ENCODE measurements around the gene INTS11. TPM values are rescaled to one million over a fixed set of nuclear protein-coding genes. Genes with fewer than 3 reads are reported as not detected.

Gene INTS11
- total and polyA plus RNA-seq, 7 experiments from 2014 or later = 62.8 to 187 (median 134) TPM

DNA sequence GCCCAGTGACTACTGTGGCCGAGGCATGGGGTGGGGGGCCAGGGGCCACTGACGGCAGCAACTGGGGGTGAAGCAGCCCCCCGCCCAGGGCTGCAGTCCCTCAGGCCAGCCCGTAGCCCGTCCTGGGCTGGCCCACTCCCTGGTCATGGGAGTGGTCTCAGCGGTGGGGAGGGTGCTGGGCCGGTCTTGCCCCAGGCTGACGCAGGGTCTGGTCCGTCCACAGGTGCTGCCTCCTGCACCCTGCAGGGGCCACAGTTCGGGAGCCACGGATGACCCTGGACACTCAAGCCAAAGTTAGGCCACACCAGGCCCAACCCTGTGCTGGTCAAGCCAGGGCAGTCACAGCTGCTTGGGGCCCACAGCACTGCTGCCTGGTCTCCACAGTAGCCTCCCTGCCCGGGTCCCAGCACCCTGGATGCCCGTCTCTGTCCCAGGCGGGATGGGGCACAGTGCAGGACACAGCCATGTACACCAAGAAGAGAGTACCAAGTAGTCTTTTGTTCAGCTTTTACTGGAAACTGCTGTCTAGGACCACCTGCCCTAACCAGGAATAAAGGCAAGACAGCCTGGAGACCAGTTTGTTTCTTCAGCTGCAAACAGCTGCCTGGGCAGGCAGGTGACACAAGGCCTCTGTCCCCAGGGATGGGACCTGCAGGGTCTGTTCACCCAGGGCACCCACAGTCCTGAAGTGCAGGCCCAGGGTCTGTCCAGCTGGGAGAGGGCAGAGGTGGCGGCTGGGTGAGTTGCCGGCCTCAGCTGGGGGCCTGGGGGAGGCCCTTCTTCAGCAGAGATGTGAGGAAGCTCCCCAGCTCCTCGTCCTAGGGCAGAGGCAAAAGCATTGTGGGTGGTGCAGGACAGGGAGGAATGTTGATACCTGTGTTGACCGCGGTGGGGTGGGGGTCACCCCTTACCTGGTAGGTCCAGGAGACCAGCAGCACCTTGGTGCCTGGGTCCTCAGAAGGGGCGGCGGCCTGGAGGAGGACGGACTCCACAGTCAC is 13.1 kb downstream of the INTS11 start:
- Histone ChIP-seq H3K9me3 (ENCODE audit: control insufficient read depth in 2 of 3, low read length in 3 of 3) (no peaks in the 10 kb centered on the region), H3K4me1 (ENCODE audit: control insufficient read depth in 2 of 2, insufficient read depth in 2 of 2, low read length in 2 of 2) (peaks cover 15 to 17% of the 10 kb centered on the region in 2 donors), H3K4me3 (ENCODE audit: low read length) (no peak overlapping the region), H3K36me3 (ENCODE audit: control insufficient read depth in 2 of 3, insufficient read depth in 3 of 3, low read length in 3 of 3) (peaks cover 0 to 51% (median 4%) of the 10 kb centered on the region in 3 experiments), H3K27me3 (ENCODE audit: control insufficient read depth in 2 of 2, insufficient read depth in 2 of 2, low read length in 2 of 2) (no peaks in the 10 kb centered on the region), H3K27ac (ENCODE audit: low read depth, low read length) (no peak overlapping the region)
- ChIA-PET POLR2A (interaction anchor here (1.4 kb wide), 1 partner anchor 12 kb away, joined by 3 read pairs; no protein-coding TSS in a partner anchor), CTCF (no interaction called here)
- Mint-ChIP-seq H3K4me3 (peak overlapping the region in 1 of 10 donors; percentile 91), H3K27me3 (no peaks in the 10 kb centered on the region), H3K36me3 (peaks cover 0 to 6% (median 0%) of the 10 kb centered on the region in 5 donors), H3K4me1 (peaks cover 5 to 12% (median 8%) of the 10 kb centered on the region in 7 donors), H3K27ac (peak overlapping the region in 1 of 9 donors; percentile 63), H3K9me3 (peaks cover 0 to 2% (median 0%) of the 10 kb centered on the region in 11 donors)
- DNase-seq = no peak
- intact Hi-C loops (cut with micrococcal nuclease) = no loop called here
- no peak for ATAC-seq

DNA sequence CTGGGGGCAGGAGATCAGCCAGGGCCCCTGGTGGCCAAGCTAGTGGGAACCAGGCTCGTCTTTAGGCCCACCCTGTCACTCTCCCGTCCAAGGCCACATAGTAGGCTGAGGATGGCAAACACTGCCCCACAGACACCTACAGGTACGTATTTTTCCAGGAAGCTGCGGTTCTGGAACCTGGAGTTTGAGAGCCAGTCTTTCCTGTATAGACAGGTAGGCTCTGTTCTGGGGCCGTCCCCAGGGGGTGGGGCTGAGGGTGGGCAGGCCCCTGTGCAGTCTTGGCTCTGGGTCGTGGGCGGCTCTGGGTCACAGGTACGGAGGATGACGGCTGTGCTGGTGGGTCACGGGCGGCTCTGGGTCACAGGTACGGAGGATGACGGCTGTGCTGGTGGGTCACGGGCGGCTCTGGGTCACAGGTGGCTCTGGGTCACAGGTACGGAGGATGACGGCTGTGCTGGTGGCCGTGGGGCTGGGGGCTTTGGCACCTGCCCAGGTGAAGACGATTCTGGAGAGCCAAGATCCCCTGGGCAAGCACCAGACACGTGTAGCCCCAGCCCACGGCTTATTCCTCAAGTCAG is 13.9 kb downstream of the INTS11 start:
- ChIA-PET CTCF (no interaction called here), POLR2A (interaction anchor here (1.4 to 1.6 kb wide), 2 partner anchors 11 to 15 kb away, joined by 3 to 5 read pairs; partner anchors contain the start of genes CPTP and INTS11)
- intact Hi-C loops (cut with micrococcal nuclease) = no loop called here
- Mint-ChIP-seq H3K4me3 (peak overlapping the region in 6 of 10 donors; percentile 21 to 91 (median 46)), H3K9me3 (peaks cover 0 to 2% (median 0%) of the 10 kb centered on the region in 11 donors), H3K36me3 (peaks cover 0 to 6% (median 0%) of the 10 kb centered on the region in 5 donors), H3K27ac (peak overlapping the region in 4 of 9 donors; percentile 13 to 67 (median 50)), H3K4me1 (peaks cover 11 to 18% (median 15%) of the 10 kb centered on the region in 7 donors), H3K27me3 (no peaks in the 10 kb centered on the region)
- H3K4me3 ChIP-seq (ENCODE audit: low read length) = no peak overlapping the region
- no peaks in the 10 kb centered on the region for H3K9me3 ChIP-seq (ENCODE audit: control insufficient read depth in 2 of 3, low read length in 3 of 3)
- no peak for ATAC-seq
- DNase-seq = no peak
- peaks cover 22 to 23% of the 10 kb centered on the region in 2 donors for H3K4me1 ChIP-seq (ENCODE audit: control insufficient read depth in 2 of 2, insufficient read depth in 2 of 2, low read length in 2 of 2)
- peaks cover 0 to 51% (median 4%) of the 10 kb centered on the region in 3 experiments for H3K36me3 ChIP-seq (ENCODE audit: control insufficient read depth in 2 of 3, insufficient read depth in 3 of 3, low read length in 3 of 3)
- H3K27me3 ChIP-seq (ENCODE audit: control insufficient read depth in 2 of 2, insufficient read depth in 2 of 2, low read length in 2 of 2) = no peaks in the 10 kb centered on the region
- H3K27ac ChIP-seq (ENCODE audit: low read depth, low read length) = peak overlapping the region; percentile 90

DNA sequence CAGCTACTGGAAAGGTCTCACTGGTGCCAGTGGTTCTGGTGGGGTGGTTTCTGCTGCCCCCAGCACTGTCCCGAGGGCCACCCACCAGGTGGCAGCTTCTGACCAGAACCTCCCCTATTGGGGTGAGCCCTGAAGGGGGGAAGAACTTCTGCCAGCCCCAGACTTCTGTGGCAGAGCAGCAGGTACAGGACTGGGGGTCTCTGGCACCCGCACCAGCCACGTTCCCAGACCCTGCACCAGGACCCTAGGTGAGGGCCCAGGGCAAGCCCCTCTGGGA is 14.4 kb downstream of the INTS11 start:
- H3K4me3 Mint-ChIP-seq = peak overlapping the region in 5 of 10 donors; percentile 1 to 91 (median 34)
- H3K36me3 Mint-ChIP-seq = peaks cover 0 to 6% (median 0%) of the 10 kb centered on the region in 5 donors
- ChIA-PET CTCF (no interaction called here), POLR2A (interaction anchor here (0.8 to 1.6 kb wide), 4 partner anchors 9 to 65 kb away, joined by 3 to 5 read pairs (median 4); partner anchors contain the start of genes AURKAIP1, CPTP and INTS11)
- Histone ChIP-seq H3K27me3 (ENCODE audit: control insufficient read depth in 2 of 2, insufficient read depth in 2 of 2, low read length in 2 of 2) (no peaks in the 10 kb centered on the region), H3K36me3 (ENCODE audit: control insufficient read depth in 2 of 3, insufficient read depth in 3 of 3, low read length in 3 of 3) (peaks cover 0 to 48% (median 4%) of the 10 kb centered on the region in 3 experiments), H3K4me3 (ENCODE audit: low read length) (no peak overlapping the region), H3K27ac (ENCODE audit: low read depth, low read length) (peak overlapping the region; percentile 90), H3K4me1 (ENCODE audit: control insufficient read depth in 2 of 2, insufficient read depth in 2 of 2, low read length in 2 of 2) (peaks cover 25 to 26% of the 10 kb centered on the region in 2 donors), H3K9me3 (ENCODE audit: control insufficient read depth in 2 of 3, low read length in 3 of 3) (no peaks in the 10 kb centered on the region)
- H3K9me3 Mint-ChIP-seq = peaks cover 0 to 2% (median 0%) of the 10 kb centered on the region in 11 donors
- DNase-seq (no peak), ATAC-seq (no peak)
- no peaks in the 10 kb centered on the region for H3K27me3 Mint-ChIP-seq
- intact Hi-C loops (cut with micrococcal nuclease) = no loop called here
- peak overlapping the region in 2 of 9 donors; percentile 33 to 63 for H3K27ac Mint-ChIP-seq
- H3K4me1 Mint-ChIP-seq = peaks cover 11 to 22% (median 17%) of the 10 kb centered on the region in 7 donors

DNA sequence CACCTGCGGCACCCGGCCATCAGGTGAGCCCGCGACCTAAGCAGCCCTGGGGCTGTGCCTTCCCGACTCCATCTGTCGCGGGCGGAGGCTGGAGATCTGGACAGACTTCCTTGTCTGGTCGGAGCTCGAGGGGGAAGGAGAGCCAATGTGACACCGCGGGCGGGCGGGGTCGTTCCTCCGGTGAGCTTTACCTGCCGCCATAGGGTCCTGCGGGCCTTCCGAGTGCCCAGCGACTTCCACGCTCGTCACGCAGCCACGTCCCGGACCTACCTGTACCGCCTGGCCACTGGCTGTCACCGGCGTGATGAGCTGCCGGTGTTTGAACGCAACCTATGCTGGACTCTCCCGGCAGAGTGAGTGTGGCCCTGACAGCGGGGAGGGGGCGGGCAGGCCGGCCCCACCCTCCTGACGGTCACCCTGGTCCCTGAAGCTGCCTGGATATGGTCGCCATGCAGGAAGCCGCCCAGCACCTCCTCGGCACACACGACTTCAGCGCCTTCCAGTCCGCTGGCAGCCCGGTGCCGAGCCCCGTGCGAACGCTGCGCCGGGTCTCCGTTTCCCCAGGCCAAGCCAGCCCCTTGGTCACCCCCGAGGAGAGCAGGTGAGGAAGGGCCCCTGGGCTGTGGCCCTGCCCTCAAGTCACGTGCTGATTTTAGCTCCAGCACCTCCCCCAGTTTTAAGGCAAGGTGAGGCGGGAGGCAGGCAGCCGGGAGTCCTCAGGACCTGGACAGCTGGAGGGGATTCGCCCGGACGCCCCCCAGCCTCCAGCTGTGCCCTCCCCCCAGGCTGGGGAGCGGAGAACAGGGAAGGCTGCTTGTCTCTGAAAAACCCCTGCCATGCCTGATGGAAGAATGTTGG is 15.0 kb downstream of the INTS11 start:
- CTCF ChIA-PET = no interaction called here
- Mint-ChIP-seq H3K4me1 (peaks cover 11 to 23% (median 17%) of the 10 kb centered on the region in 7 donors), H3K36me3 (peaks cover 0 to 6% (median 0%) of the 10 kb centered on the region in 5 donors), H3K27me3 (no peaks in the 10 kb centered on the region), H3K9me3 (peaks cover 0 to 2% (median 0%) of the 10 kb centered on the region in 11 donors), H3K4me3 (peak overlapping the region; percentile 54 to 91 (median 70)), H3K27ac (peak overlapping the region in 5 of 9 donors; percentile 33 to 82 (median 60))
- H3K27ac ChIP-seq (ENCODE audit: low read depth, low read length) = peak overlapping the region; percentile 90
- DNase-seq (no peak), ATAC-seq (no peak)
- no peaks in the 10 kb centered on the region for H3K27me3 ChIP-seq (ENCODE audit: control insufficient read depth in 2 of 2, insufficient read depth in 2 of 2, low read length in 2 of 2)
- intact Hi-C loops (cut with micrococcal nuclease) = loop anchor here (2.0 to 10.0 kb wide), 5 partner anchors 57 to 599 kb away; partner anchors contain the start of genes ISG15 (in 2 of the 2) and ATAD3A (in 1 of the 2)
- peak overlapping the region; percentile 64 for H3K4me3 ChIP-seq (ENCODE audit: low read length)
- peaks cover 30 to 32% of the 10 kb centered on the region in 2 donors for H3K4me1 ChIP-seq (ENCODE audit: control insufficient read depth in 2 of 2, insufficient read depth in 2 of 2, low read length in 2 of 2)
- peaks cover 0 to 43% (median 4%) of the 10 kb centered on the region in 3 experiments for H3K36me3 ChIP-seq (ENCODE audit: control insufficient read depth in 2 of 3, insufficient read depth in 3 of 3, low read length in 3 of 3)
- POLR2A ChIA-PET = interaction anchor here (0.8 to 1.6 kb wide), 4 partner anchors 10 to 66 kb away, joined by 3 to 5 read pairs (median 4); partner anchors contain the start of genes AURKAIP1, CPTP and INTS11
- H3K9me3 ChIP-seq (ENCODE audit: control insufficient read depth in 2 of 3, low read length in 3 of 3) = no peaks in the 10 kb centered on the region

DNA sequence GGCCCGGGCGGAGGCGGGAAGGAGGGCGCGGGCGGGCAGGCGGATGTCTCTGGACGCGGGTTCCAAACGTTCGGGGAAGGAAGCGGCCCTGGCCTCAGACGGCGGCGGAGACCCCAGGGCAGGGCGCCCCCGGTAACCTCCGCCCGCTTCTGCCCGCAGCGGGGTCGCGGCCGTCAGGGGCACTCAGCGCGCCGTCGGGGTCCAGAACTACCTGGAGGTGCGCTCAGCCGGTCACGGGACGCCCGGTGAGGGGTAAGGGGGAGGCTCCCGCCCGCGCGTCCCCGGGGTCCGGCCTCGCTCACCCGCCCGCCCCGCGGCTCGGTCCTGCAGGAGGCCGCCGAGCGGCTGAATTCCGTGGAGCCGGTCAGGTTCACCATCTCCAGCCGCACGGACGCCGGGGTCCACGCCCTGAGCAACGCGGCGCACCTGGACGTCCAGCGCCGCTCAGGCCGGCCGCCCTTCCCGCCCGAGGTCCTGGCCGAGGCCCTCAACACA is 15.7 kb downstream of the INTS11 start:
- DNase-seq (peak in 1 of 9 donors; percentile 23), ATAC-seq (no peak)
- Mint-ChIP-seq H3K27me3 (no peaks in the 10 kb centered on the region), H3K9me3 (peaks cover 0 to 2% (median 0%) of the 10 kb centered on the region in 11 donors), H3K27ac (peak overlapping the region in 8 of 9 donors; percentile 47 to 91 (median 78)), H3K4me1 (peaks cover 11 to 24% (median 17%) of the 10 kb centered on the region in 7 donors), H3K4me3 (peak overlapping the region; percentile 62 to 91 (median 84)), H3K36me3 (peaks cover 0 to 6% (median 0%) of the 10 kb centered on the region in 5 donors)
- ChIA-PET CTCF (no interaction called here), POLR2A (interaction anchor here (1.3 kb wide), 1 partner anchor 15 kb away, joined by 3 read pairs; no protein-coding TSS in a partner anchor)
- peak overlapping the region; percentile 64 for H3K4me3 ChIP-seq (ENCODE audit: low read length)
- H3K36me3 ChIP-seq (ENCODE audit: control insufficient read depth in 2 of 3, insufficient read depth in 3 of 3, low read length in 3 of 3) = peaks cover 0 to 36% (median 0%) of the 10 kb centered on the region in 3 experiments
- H3K27me3 ChIP-seq (ENCODE audit: control insufficient read depth in 2 of 2, insufficient read depth in 2 of 2, low read length in 2 of 2) = no peaks in the 10 kb centered on the region
- H3K9me3 ChIP-seq (ENCODE audit: control insufficient read depth in 2 of 3, low read length in 3 of 3) = no peaks in the 10 kb centered on the region
- peaks cover 31 to 34% of the 10 kb centered on the region in 2 donors for H3K4me1 ChIP-seq (ENCODE audit: control insufficient read depth in 2 of 2, insufficient read depth in 2 of 2, low read length in 2 of 2)
- peak overlapping the region; percentile 90 for H3K27ac ChIP-seq (ENCODE audit: low read depth, low read length)
- intact Hi-C loops (cut with micrococcal nuclease) = loop anchor here (1.0 to 10.0 kb wide), 15 partner anchors 15 to 600 kb away; partner anchors contain the start of genes AURKAIP1 (in 2 of the 2), B3GALT6 (in 2 of the 2), C1orf159 (in 2 of the 2) and CPTP (in 2 of the 2)

Measured in naive thymus-derived CD4-positive, alpha-beta T cell (primary cell).